OCI-LY1 (cell line): ENCODE measurements around the gene PRDM15.

Source experiments
- CTCF ChIP-seq: fragments of 200-600 bp; sonication (generic), shearing (Covaris generic); IDR thresholded peaks from 2 replicates; pipeline ENCODE4 v1.5.1; 2017; ENCODE audit warnings: mild to moderate bottlenecking, antibody characterized with exemption, low read length, moderate library complexity, mixed read lengths
- EZH2 ChIP-seq: fragments of 200-600 bp; sonication (generic), shearing (Covaris generic); IDR thresholded peaks from 2 replicates; pipeline ENCODE4 v1.8.0; 2017; ENCODE audit warnings: borderline replicate concordance, mixed run types, mild to moderate bottlenecking, antibody characterized with exemption, low read length, moderate library complexity, mixed read lengths

- TF ChIP-seq CTCF (no peak), EZH2 (no peak)
Observed at GRCh38 chr21:41783476-41784180, 95.5 kb downstream of the PRDM15 start.
